Activated CD4-positive, alpha-beta memory T cell treated with anti-CD3 and anti-CD28 coated beads for 36 hours (primary cell): ENCODE measurements around the gene TMTC1. TPM values are rescaled to one million over a fixed set of nuclear protein-coding genes. Genes with fewer than 3 reads are reported as not detected.

Source experiments
- CTCF ChIA-PET: fragments of 350-600 bp; sonication (Branson Sonifier 250); formaldehyde crosslinking; loops from one replicate; lab custom pipeline; 2021; ENCODE audit warnings: antibody characterized with exemption, inconsistent platforms; lab: Charles Lee
- POLR2A ChIA-PET: fragments of 350-600 bp; sonication (Branson Sonifier 250); formaldehyde crosslinking; loops from one replicate; lab custom pipeline; 2021; ENCODE audit warnings: antibody characterized with exemption; lab: Charles Lee
- DNase-seq: peaks from one replicate; pipeline ENCODE4 v3.0.0-alpha.2; 2020
- H3K27ac Mint-ChIP-seq: one replicate; pipeline ENCODE4 v1.8.0; 2021; ENCODE audit warnings: mixed read lengths
- H3K27me3 Mint-ChIP-seq: one replicate; pipeline ENCODE4 v1.8.0; 2021; ENCODE audit warnings: mixed read lengths
- H3K36me3 Mint-ChIP-seq: one replicate; pipeline ENCODE4 v1.8.0; 2021; ENCODE audit warnings: mixed read lengths
- H3K4me1 Mint-ChIP-seq: one replicate; pipeline ENCODE4 v1.8.0; 2021; ENCODE audit warnings: low read depth, mixed read lengths
- H3K4me3 Mint-ChIP-seq: one replicate; pipeline ENCODE4 v1.8.0; 2021; ENCODE audit warnings: mild to moderate bottlenecking, mixed read lengths
- H3K9me3 Mint-ChIP-seq: one replicate; pipeline ENCODE4 v1.8.0; 2021; ENCODE audit warnings: mixed read lengths
- intact Hi-C: fragments of 100-400 bp; cut with micrococcal nuclease; formaldehyde crosslinking; loops from one replicate; pipeline ENCODE4 v1.15.1; 2023
- total RNA-seq, 2 experiments: library from RNA; stranded (reverse); gene quantifications; one replicate each; pipeline ENCODE4 v1.2.3, GENCODE V29; 2021

TMTC1 gene
- total RNA-seq, 2 experiments from 2014 or later = 0.15 to 0.17 TPM

GRCh38 chr12:29771165-29771564 lies 12.6 kb downstream of the TMTC1 start:
- Mint-ChIP-seq H3K9me3 (peaks cover 13% of the 10 kb centered on the region), H3K36me3 (no peaks in the 10 kb centered on the region), H3K4me1 (no peaks in the 10 kb centered on the region), H3K4me3 (no peak overlapping the region), H3K27ac (no peak overlapping the region), H3K27me3 (no peaks in the 10 kb centered on the region)
- ChIA-PET POLR2A (no interaction called here), CTCF (no interaction called here)
- DNase-seq = no peak
- intact Hi-C loops = no loop called here

DNA sequence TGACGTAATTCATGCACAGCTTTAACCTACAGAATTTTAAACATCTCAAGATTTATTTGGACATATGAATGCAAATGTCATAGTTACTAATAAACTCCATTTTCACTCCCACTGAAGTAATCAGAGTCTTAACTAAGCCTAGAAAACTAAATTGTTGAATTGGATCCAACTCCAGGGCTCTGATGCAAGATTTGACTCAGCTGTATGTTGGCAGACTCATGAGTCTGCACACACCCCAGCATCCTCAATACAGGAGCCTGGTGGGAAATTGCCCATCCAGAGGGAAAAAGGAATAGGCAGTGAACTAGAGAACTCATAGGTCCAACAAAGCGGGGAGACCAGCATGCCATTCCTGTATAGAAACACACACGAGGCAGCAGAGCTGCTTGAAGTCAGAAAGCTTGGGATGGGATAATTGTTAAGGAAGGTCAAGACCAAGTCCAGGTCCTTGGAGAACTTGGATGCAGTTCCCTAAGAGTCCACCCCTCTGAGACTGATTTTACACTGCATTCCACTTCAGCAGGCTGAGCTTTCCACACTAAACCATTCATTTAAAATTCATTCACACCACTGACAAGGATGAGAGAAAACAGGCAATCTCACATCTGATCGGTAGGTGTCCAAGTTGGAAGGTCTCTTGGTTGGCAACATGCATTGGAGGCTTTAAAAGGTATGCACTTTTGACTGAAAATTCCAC lies 14.4 kb downstream of the TMTC1 start:
- DNase-seq = no peak
- Mint-ChIP-seq H3K4me1 (no peaks in the 10 kb centered on the region), H3K9me3 (no peaks in the 10 kb centered on the region), H3K27me3 (no peaks in the 10 kb centered on the region), H3K27ac (no peak overlapping the region), H3K4me3 (no peak overlapping the region), H3K36me3 (no peaks in the 10 kb centered on the region)
- intact Hi-C loops = no loop called here
- POLR2A ChIA-PET = no interaction called here
- CTCF ChIA-PET = no interaction called here

DNA sequence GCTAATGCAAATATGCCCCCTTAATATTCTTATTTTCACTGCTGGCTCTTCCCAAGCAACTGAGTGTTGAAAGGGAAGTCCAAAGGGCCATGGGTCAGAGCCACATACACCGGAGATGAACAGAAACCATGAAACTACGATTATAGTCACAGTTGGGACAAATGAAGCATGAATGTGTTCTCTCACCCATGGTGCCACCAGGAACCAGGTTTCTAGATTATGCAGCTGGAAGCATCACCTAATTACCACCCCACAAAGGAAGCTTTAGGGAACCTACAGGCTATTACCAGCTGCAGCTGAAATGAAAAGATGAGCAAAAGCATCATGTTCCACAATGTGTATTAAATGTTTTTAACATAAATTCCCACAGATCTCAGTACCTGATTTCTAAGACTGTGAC lies 15.4 kb downstream of the TMTC1 start:
- ChIA-PET CTCF (no interaction called here), POLR2A (no interaction called here)
- H3K4me1 Mint-ChIP-seq = no peaks in the 10 kb centered on the region
- intact Hi-C loops = no loop called here
- no peaks in the 10 kb centered on the region for H3K27me3 Mint-ChIP-seq
- H3K4me3 Mint-ChIP-seq = no peak overlapping the region
- no peak overlapping the region for H3K27ac Mint-ChIP-seq
- H3K9me3 Mint-ChIP-seq = no peaks in the 10 kb centered on the region
- no peak for DNase-seq
- H3K36me3 Mint-ChIP-seq = no peaks in the 10 kb centered on the region

DNA sequence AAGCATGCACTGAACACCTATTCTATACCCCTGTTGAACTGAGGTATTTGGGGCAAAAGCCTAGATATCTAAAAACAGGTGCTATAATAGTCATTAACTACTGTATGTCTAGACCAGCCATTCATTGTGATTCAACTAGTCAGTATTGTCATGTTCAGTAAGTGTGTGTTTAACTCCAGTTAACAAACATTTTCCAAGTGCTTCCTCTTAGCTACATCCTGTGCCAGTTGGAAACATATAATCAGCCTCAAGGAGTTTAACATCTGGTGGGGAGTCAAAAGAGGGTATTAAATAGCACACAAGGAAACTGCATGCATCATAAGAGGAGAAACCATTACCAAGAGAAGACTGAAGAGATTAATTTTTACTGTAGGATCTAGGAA lies 20.4 kb downstream of the TMTC1 start:
- Mint-ChIP-seq H3K4me3 (no peak overlapping the region), H3K36me3 (no peaks in the 10 kb centered on the region), H3K27ac (no peak overlapping the region), H3K9me3 (no peaks in the 10 kb centered on the region), H3K4me1 (no peaks in the 10 kb centered on the region), H3K27me3 (no peaks in the 10 kb centered on the region)
- intact Hi-C loops = no loop called here
- DNase-seq = no peak
- POLR2A ChIA-PET = no interaction called here
- CTCF ChIA-PET = no interaction called here

GRCh38 chr12:29762637-29763300 lies 21.0 kb downstream of the TMTC1 start:
- ChIA-PET CTCF (no interaction called here), POLR2A (no interaction called here)
- no peak overlapping the region for H3K27ac Mint-ChIP-seq
- no peaks in the 10 kb centered on the region for H3K27me3 Mint-ChIP-seq
- DNase-seq = no peak
- H3K4me1 Mint-ChIP-seq = no peaks in the 10 kb centered on the region
- no peaks in the 10 kb centered on the region for H3K36me3 Mint-ChIP-seq
- peaks cover under 1% of the 10 kb centered on the region for H3K9me3 Mint-ChIP-seq
- intact Hi-C loops = no loop called here
- no peak overlapping the region for H3K4me3 Mint-ChIP-seq

- Mint-ChIP-seq H3K9me3 (peaks cover 4% of the 10 kb centered on the region), H3K27ac (no peak overlapping the region), H3K4me1 (no peaks in the 10 kb centered on the region), H3K27me3 (no peaks in the 10 kb centered on the region), H3K4me3 (no peak overlapping the region), H3K36me3 (no peaks in the 10 kb centered on the region)
- no peak for DNase-seq
- intact Hi-C loops = no loop called here
- ChIA-PET POLR2A (no interaction called here), CTCF (no interaction called here)
These were observed 23.8 kb downstream of the TMTC1 start for GRCh38 chr12:29759950-29760349.

DNA sequence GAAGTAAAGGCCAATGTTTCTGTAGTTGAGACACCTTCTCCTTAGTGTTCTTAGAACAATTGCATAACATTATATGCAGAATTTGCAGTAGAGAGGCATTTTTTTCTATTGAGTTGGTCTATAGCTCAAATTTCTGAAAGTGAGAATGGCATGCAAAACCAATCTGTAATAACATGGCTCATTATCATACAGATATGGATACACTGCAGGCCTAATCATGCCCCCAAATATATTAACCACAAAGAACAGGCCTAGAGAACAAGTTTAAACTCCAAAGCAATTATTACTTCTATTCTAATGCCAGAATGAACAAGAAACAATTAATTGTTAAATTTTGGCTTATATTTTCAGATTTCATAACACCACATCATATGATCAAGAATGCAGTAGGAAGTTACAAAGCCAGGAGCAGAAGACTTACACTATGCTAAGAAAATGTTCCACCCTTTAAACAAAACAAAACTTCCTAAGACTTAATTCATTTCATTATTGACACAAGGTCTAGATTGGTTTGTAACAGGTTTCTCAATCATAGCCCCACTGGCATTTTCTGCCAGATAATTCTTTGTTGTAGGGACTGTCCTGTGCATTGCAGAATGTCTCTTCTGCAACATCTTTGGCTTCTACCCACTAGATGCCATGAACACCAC lies 26.9 kb downstream of the TMTC1 start:
- intact Hi-C loops = no loop called here
- POLR2A ChIA-PET = no interaction called here
- H3K36me3 Mint-ChIP-seq = no peaks in the 10 kb centered on the region
- no peaks in the 10 kb centered on the region for H3K4me1 Mint-ChIP-seq
- CTCF ChIA-PET = no interaction called here
- H3K4me3 Mint-ChIP-seq = no peak overlapping the region
- DNase-seq = no peak
- H3K27ac Mint-ChIP-seq = no peak overlapping the region
- H3K27me3 Mint-ChIP-seq = no peaks in the 10 kb centered on the region
- H3K9me3 Mint-ChIP-seq = peaks cover 4% of the 10 kb centered on the region

- Mint-ChIP-seq H3K27me3 (no peaks in the 10 kb centered on the region), H3K4me3 (no peak overlapping the region), H3K36me3 (no peaks in the 10 kb centered on the region), H3K4me1 (no peaks in the 10 kb centered on the region), H3K27ac (no peak overlapping the region), H3K9me3 (peaks cover 4% of the 10 kb centered on the region)
- no peak for DNase-seq
- POLR2A ChIA-PET = no interaction called here
- intact Hi-C loops = no loop called here
- CTCF ChIA-PET = no interaction called here
These were observed 29.2 kb downstream of the TMTC1 start for GRCh38 chr12:29754235-29755189.

DNA sequence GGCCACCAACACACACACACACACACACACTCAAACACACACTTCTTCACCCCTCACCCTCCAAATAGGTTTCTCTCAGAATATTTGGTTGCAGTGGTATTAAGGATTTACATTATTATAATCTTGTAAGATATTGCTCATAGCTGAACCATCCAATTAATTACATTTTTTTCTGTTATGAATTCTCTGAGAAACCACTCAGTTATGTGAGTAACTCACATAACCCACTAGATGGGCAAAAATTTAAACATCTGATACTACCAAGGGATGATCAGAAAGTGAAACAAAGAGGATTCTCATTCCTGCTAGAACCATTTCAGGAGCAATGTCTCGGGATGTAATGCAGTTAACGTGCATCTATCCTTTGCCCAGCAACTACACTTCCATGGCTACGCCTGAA lies 31.6 kb downstream of the TMTC1 start:
- DNase-seq = no peak
- ChIA-PET CTCF (no interaction called here), POLR2A (no interaction called here)
- H3K4me1 Mint-ChIP-seq = no peaks in the 10 kb centered on the region
- H3K9me3 Mint-ChIP-seq = no peaks in the 10 kb centered on the region
- no peak overlapping the region for H3K4me3 Mint-ChIP-seq
- intact Hi-C loops = no loop called here
- no peak overlapping the region for H3K27ac Mint-ChIP-seq
- H3K27me3 Mint-ChIP-seq = no peaks in the 10 kb centered on the region
- H3K36me3 Mint-ChIP-seq = no peaks in the 10 kb centered on the region

DNA sequence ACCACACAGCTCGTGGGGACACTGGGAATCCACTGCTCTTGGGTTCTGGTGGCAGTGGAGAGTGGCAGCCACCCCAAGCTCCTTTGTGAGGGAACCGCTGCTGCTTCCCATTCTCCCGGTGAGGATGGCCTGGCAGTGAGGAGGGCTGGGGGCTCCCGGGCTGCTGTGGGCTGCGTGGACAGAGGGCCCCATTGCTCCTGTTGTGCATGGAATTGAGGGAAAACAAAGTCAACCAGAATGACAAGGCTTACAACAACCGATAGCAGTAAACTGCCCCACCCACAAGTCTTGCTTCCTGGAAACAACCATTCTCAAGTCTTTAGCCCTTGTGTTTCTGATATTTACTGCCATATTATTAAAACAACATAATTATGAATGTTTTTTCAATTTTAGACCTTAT lies 32.1 kb downstream of the TMTC1 start:
- Mint-ChIP-seq H3K9me3 (no peaks in the 10 kb centered on the region), H3K4me1 (no peaks in the 10 kb centered on the region), H3K36me3 (no peaks in the 10 kb centered on the region), H3K4me3 (no peak overlapping the region), H3K27me3 (no peaks in the 10 kb centered on the region), H3K27ac (no peak overlapping the region)
- intact Hi-C loops = no loop called here
- ChIA-PET CTCF (no interaction called here), POLR2A (no interaction called here)
- DNase-seq = no peak

DNA sequence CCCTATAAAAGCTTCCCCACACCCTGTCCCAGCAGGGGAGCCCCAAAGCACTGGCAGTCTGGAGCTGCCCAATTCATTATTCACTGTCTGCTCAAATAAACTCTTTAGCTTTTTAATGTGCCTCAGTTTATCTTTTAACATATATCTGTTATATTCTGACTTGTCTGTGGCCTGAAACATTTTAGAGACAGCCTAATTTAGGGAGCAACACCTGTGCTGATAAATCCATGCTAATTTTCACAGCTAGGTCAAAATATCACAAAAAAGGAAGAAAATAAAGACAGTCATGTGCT lies 32.9 kb downstream of the TMTC1 start:
- H3K9me3 Mint-ChIP-seq = no peaks in the 10 kb centered on the region
- DNase-seq = no peak
- POLR2A ChIA-PET = no interaction called here

GRCh38 chr12:29750131-29750927 lies 33.4 kb downstream of the TMTC1 start:
- ChIA-PET POLR2A (no interaction called here), CTCF (no interaction called here)
- intact Hi-C loops = no loop called here
- no peak for DNase-seq
- H3K36me3 Mint-ChIP-seq = no peaks in the 10 kb centered on the region
- no peak overlapping the region for H3K4me3 Mint-ChIP-seq
- no peaks in the 10 kb centered on the region for H3K4me1 Mint-ChIP-seq
- H3K27me3 Mint-ChIP-seq = no peaks in the 10 kb centered on the region
- H3K9me3 Mint-ChIP-seq = no peaks in the 10 kb centered on the region
- H3K27ac Mint-ChIP-seq = no peak overlapping the region

More for the DNA sequence above, 32.9 kb downstream of the TMTC1 start:
- intact Hi-C loops = no loop called here
- Mint-ChIP-seq H3K4me1 (no peaks in the 10 kb centered on the region), H3K4me3 (no peak overlapping the region), H3K27ac (no peak overlapping the region), H3K36me3 (no peaks in the 10 kb centered on the region), H3K27me3 (no peaks in the 10 kb centered on the region)
- CTCF ChIA-PET = no interaction called here
